Neural cell (in vitro differentiated cells): ENCODE results near the gene EHD1. TPM values are rescaled to one million over a fixed set of nuclear protein-coding genes. Genes with fewer than 3 reads are reported as not detected.

Experiments used
- H2AFZ ChIP-seq: fragments of 200-600, 300-800 bp; sonication (generic), shearing (Covaris generic); 2 replicates; pipeline ENCODE4 v1.6.0; 2014; ENCODE audit warnings: low read depth, mild to moderate bottlenecking, antibody characterized with exemption, low read length, moderate library complexity
- H3F3A ChIP-seq: fragments of 200-600 bp; shearing (Covaris generic); 2 replicates; pipeline ENCODE4 v1.6.1; 2016; ENCODE audit warnings: mild to moderate bottlenecking, moderate library complexity, mixed read lengths, antibody characterized with exemption, low read length; ENCODE audit not compliant: insufficient read depth, poor library complexity, severe bottlenecking
- H3K27ac ChIP-seq: fragments of 200-600, 300-800 bp; sonication (generic), shearing (Covaris generic); 2 replicates; pipeline ENCODE4 v1.5.1; 2014; ENCODE audit warnings: mild to moderate bottlenecking, low read length, moderate library complexity
- H3K27me3 ChIP-seq: fragments of 300-800, 200-600 bp; sonication (generic), shearing (Covaris generic); 2 replicates; pipeline ENCODE4 v1.6.0; 2014; ENCODE audit warnings: mild to moderate bottlenecking, low read depth, low read length, moderate library complexity; ENCODE audit not compliant: insufficient read depth
- H3K36me3 ChIP-seq: fragments of 300-800, 200-600 bp; sonication (generic), shearing (Covaris generic); 2 replicates; pipeline ENCODE4 v1.5.1; 2014; ENCODE audit warnings: mild to moderate bottlenecking, antibody characterized with exemption, low read length, moderate library complexity; ENCODE audit not compliant: insufficient read depth
- H3K4me2 ChIP-seq: fragments of 300-800, 200-600 bp; sonication (generic), shearing (Covaris generic); 2 replicates; pipeline ENCODE4 v1.6.0; 2014; ENCODE audit warnings: mild to moderate bottlenecking, low read length
- H3K4me3 ChIP-seq: fragments of 300-800, 200-600 bp; sonication (generic), shearing (Covaris generic); 2 replicates; pipeline ENCODE4 v1.5.1; 2014; ENCODE audit warnings: mild to moderate bottlenecking, low read length, moderate library complexity
- H3K79me2 ChIP-seq: fragments of 200-600 bp; shearing (Covaris generic); replicated peaks from 2 replicates; pipeline ENCODE4 v1.6.0; 2014; ENCODE audit warnings: mild to moderate bottlenecking, low read length, moderate library complexity; ENCODE audit not compliant: insufficient read depth
- H3K9ac ChIP-seq: fragments of 300-800, 200-600 bp; sonication (generic), shearing (Covaris generic); 2 replicates; pipeline ENCODE4 v1.6.1; 2016; ENCODE audit warnings: mild to moderate bottlenecking, low read length, mixed read lengths
- H3K9me2 ChIP-seq: fragments of 200-600 bp; shearing (Covaris generic); 2 replicates; pipeline ENCODE4 v1.6.1; 2016; ENCODE audit warnings: mild to moderate bottlenecking, low read length, mixed read lengths; ENCODE audit not compliant: insufficient read depth
- H3K9me3 ChIP-seq: fragments of 200-600, 300-800 bp; sonication (generic), shearing (Covaris generic); 2 replicates; pipeline ENCODE4 v1.6.1; 2016; ENCODE audit warnings: mild to moderate bottlenecking, mixed run types, low read length, moderate library complexity, mixed read lengths
- H4K20me1 ChIP-seq: fragments of 200-600 bp; shearing (Covaris generic); 2 replicates; pipeline ENCODE4 v1.6.1; 2016; ENCODE audit warnings: mild to moderate bottlenecking, mixed run types; ENCODE audit not compliant: insufficient read depth
- EP300 ChIP-seq: fragments of 450-650 bp; conservative IDR thresholded peaks from 2 replicates; pipeline ENCODE4 v1.6.1; 2014; ENCODE audit warnings: antibody characterized with exemption, mild to moderate bottlenecking, moderate library complexity; ENCODE audit not compliant: poor library complexity, severe bottlenecking
- EZH2 ChIP-seq: fragments of 200-600, 300-800 bp; shearing (Covaris generic), sonication (generic); IDR thresholded peaks from 2 replicates; pipeline ENCODE4 v1.6.1; 2014; ENCODE audit warnings: antibody characterized with exemption, low read length, borderline replicate concordance, mild to moderate bottlenecking; ENCODE audit not compliant: insufficient read depth, poor library complexity, severe bottlenecking
- MXI1 ChIP-seq: fragments of 450-650 bp; conservative IDR thresholded peaks from 2 replicates; pipeline ENCODE4 v1.6.1; 2014; ENCODE audit warnings: antibody characterized with exemption, mild to moderate bottlenecking; ENCODE audit not compliant: poor library complexity, severe bottlenecking
- POLR2AphosphoS5 ChIP-seq: IDR thresholded peaks from 2 replicates; pipeline ENCODE4 v1.6.1; 2012
- RAD21 ChIP-seq: fragments of 450-650 bp; conservative IDR thresholded peaks from 2 replicates; pipeline ENCODE4 v1.6.1; 2014; ENCODE audit warnings: antibody characterized with exemption, mild to moderate bottlenecking, moderate library complexity
- SMC3 ChIP-seq: fragments of 450-650 bp; conservative IDR thresholded peaks from 2 replicates; pipeline ENCODE4 v1.6.1; 2014; ENCODE audit warnings: antibody characterized with exemption, mild to moderate bottlenecking, moderate library complexity; ENCODE audit not compliant: poor library complexity
- TAF1 ChIP-seq: IDR thresholded peaks from 2 replicates; pipeline ENCODE4 v1.6.1; 2012; ENCODE audit warnings: low read depth
- polyA plus RNA-seq: library from polyadenylated mRNA; depleted of rRNA; stranded (reverse); fragments of >200 nt; gene quantifications from 2 replicates; pipeline ENCODE4 v1.2.3, GENCODE V29; 2014
- TF ChIP-seq, protein P1 (sequence below): fragments of 450-650 bp; IDR thresholded peaks from 2 replicates; pipeline ENCODE4 v1.5.1; 2014; ENCODE audit warnings: antibody characterized with exemption, mild to moderate bottlenecking, moderate library complexity; ENCODE audit not compliant: poor library complexity, severe bottlenecking
- TF ChIP-seq, protein P2 (sequence below): IDR thresholded peaks from 2 replicates; pipeline ENCODE4 v1.6.1; 2012; ENCODE audit warnings: borderline replicate concordance

EHD1 gene
- polyA plus RNA-seq, 1 donor from 2014 or later: 26.4 TPM

DNA sequence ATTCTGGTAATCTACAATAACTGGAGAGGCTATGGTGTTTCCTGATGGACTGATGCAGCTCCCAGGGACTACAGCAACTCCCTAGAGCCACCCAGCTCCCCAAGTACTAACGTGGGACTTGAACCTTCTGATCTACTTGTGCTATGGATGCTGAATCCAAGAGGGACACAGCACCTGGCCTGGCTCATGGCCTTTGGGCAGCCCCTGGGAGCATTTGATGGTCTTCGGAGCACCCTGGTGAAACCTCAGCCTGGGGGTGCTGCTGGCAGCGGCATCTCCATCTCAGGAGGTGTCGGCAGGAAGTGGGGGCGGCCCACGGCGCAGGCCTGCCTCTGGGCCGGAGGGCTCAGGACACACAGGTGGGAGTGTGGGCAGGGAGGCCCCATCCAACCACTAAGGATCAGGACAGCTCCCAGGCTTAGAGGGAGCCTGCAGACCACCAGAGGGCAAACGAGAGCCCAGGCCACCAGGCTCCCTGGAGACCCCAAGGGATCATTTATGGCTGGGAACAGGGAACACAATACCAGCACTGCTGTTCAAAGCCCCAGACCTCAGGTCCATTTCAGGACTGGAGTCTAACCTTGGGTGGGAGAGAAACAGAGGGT lies 8.7 kb downstream of the EHD1 start:
- no peak overlapping the region for H3K9ac ChIP-seq
- no peak overlapping the region for H3K4me3 ChIP-seq
- no peaks in the 10 kb centered on the region for H3K9me3 ChIP-seq
- H3K4me2 ChIP-seq: no peak overlapping the region
- H3K36me3 ChIP-seq: no peaks in the 10 kb centered on the region
- H3K27me3 ChIP-seq: no peaks in the 10 kb centered on the region
- H3F3A ChIP-seq: no peaks in the 10 kb centered on the region
- H3K79me2 ChIP-seq: peaks cover 7% of the 10 kb centered on the region
- H3K27ac ChIP-seq: no peak overlapping the region
- no peaks in the 10 kb centered on the region for H3K9me2 ChIP-seq
- no peaks in the 10 kb centered on the region for H4K20me1 ChIP-seq
- no peak overlapping the region for H2AFZ ChIP-seq
- TF ChIP-seq, protein P1, sequence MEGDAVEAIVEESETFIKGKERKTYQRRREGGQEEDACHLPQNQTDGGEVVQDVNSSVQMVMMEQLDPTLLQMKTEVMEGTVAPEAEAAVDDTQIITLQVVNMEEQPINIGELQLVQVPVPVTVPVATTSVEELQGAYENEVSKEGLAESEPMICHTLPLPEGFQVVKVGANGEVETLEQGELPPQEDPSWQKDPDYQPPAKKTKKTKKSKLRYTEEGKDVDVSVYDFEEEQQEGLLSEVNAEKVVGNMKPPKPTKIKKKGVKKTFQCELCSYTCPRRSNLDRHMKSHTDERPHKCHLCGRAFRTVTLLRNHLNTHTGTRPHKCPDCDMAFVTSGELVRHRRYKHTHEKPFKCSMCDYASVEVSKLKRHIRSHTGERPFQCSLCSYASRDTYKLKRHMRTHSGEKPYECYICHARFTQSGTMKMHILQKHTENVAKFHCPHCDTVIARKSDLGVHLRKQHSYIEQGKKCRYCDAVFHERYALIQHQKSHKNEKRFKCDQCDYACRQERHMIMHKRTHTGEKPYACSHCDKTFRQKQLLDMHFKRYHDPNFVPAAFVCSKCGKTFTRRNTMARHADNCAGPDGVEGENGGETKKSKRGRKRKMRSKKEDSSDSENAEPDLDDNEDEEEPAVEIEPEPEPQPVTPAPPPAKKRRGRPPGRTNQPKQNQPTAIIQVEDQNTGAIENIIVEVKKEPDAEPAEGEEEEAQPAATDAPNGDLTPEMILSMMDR: no peak
- no peak for TF ChIP-seq EP300
- TF ChIP-seq POLR2AphosphoS5: no peak
- TF ChIP-seq SMC3: no peak
- TF ChIP-seq, protein P2, sequence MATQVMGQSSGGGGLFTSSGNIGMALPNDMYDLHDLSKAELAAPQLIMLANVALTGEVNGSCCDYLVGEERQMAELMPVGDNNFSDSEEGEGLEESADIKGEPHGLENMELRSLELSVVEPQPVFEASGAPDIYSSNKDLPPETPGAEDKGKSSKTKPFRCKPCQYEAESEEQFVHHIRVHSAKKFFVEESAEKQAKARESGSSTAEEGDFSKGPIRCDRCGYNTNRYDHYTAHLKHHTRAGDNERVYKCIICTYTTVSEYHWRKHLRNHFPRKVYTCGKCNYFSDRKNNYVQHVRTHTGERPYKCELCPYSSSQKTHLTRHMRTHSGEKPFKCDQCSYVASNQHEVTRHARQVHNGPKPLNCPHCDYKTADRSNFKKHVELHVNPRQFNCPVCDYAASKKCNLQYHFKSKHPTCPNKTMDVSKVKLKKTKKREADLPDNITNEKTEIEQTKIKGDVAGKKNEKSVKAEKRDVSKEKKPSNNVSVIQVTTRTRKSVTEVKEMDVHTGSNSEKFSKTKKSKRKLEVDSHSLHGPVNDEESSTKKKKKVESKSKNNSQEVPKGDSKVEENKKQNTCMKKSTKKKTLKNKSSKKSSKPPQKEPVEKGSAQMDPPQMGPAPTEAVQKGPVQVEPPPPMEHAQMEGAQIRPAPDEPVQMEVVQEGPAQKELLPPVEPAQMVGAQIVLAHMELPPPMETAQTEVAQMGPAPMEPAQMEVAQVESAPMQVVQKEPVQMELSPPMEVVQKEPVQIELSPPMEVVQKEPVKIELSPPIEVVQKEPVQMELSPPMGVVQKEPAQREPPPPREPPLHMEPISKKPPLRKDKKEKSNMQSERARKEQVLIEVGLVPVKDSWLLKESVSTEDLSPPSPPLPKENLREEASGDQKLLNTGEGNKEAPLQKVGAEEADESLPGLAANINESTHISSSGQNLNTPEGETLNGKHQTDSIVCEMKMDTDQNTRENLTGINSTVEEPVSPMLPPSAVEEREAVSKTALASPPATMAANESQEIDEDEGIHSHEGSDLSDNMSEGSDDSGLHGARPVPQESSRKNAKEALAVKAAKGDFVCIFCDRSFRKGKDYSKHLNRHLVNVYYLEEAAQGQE: no peak
- no peak for TF ChIP-seq TAF1
- no peak for TF ChIP-seq MXI1
- no peak for TF ChIP-seq RAD21
- no peak for TF ChIP-seq EZH2

DNA sequence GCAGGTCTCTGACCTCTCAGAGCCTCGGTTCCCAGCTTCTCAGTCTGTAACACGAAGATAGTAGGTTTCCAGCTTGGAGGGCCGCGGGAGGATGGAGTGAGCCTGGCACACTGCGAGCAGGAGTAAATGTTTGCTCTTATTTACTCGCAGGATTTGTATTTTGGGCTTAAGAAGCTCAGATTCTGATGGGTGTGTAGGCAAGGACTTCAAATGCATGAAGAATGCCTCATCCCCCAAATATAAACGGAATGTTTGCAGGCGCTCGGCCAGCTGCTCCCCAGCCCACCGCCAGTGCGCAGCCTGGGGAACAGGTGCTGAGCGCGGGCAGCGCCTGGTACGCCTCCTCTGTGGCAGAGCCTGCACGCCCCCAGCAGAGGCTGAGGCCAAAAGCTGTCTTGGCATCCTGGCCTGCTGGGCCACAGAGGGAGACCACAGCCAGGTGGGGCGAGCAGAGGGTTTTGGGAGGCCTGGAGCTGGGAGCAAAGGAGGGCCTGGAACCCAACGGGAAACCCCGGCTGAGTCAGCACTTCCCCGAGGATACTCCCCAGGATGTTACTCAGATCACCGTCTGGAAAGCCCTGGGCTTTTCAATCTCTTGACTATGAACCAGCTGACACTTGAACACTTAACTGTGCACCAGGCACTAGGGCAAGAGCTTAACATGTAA lies 9.4 kb downstream of the EHD1 start:
- Histone ChIP-seq H2AFZ (no peak overlapping the region), H3K36me3 (no peaks in the 10 kb centered on the region), H3F3A (no peaks in the 10 kb centered on the region), H3K79me2 (peaks cover 7% of the 10 kb centered on the region), H4K20me1 (no peaks in the 10 kb centered on the region), H3K27ac (no peak overlapping the region), H3K4me3 (no peak overlapping the region), H3K9ac (no peak overlapping the region), H3K27me3 (no peaks in the 10 kb centered on the region), H3K9me2 (no peaks in the 10 kb centered on the region), H3K4me2 (no peak overlapping the region), H3K9me3 (no peaks in the 10 kb centered on the region)
- TF ChIP-seq SMC3: no peak
- no peak for TF ChIP-seq EZH2
- TF ChIP-seq POLR2AphosphoS5: no peak
- TF ChIP-seq, protein P1: no peak
- no peak for TF ChIP-seq EP300
- TF ChIP-seq, protein P2: no peak
- TF ChIP-seq MXI1: no peak
- TF ChIP-seq TAF1: no peak
- no peak for TF ChIP-seq RAD21
